HEK293 (cell line): Measurements from ENCODE around the gene CMTM8.

Experiments used
- CTCF ChIP-seq: fragments of 450-650 bp; formaldehyde crosslinking; IDR thresholded peaks from 2 replicates; pipeline ENCODE4 v1.5.1; 2016; ENCODE audit warnings: missing biosample characterization, missing genetic modification characterization
- ELK4 ChIP-seq: IDR thresholded peaks from 2 replicates; pipeline ENCODE4 v1.6.1; 2011; ENCODE audit warnings: mild to moderate bottlenecking, low read depth, low read length, borderline replicate concordance
- KLF1 ChIP-seq: fragments of 450-650 bp; formaldehyde crosslinking; IDR thresholded peaks from 2 replicates; pipeline ENCODE4 v1.5.1; 2016; ENCODE audit warnings: missing biosample characterization, missing genetic modification characterization
- OSR2 ChIP-seq: fragments of 450-650 bp; formaldehyde crosslinking; IDR thresholded peaks from 2 replicates; pipeline ENCODE4 v1.5.1; 2016; ENCODE audit warnings: missing biosample characterization, missing genetic modification characterization
- REST ChIP-seq: fragments of 450-650 bp; formaldehyde crosslinking; IDR thresholded peaks from 2 replicates; pipeline ENCODE4 v1.5.1; 2016; ENCODE audit warnings: missing biosample characterization, missing genetic modification characterization

DNA sequence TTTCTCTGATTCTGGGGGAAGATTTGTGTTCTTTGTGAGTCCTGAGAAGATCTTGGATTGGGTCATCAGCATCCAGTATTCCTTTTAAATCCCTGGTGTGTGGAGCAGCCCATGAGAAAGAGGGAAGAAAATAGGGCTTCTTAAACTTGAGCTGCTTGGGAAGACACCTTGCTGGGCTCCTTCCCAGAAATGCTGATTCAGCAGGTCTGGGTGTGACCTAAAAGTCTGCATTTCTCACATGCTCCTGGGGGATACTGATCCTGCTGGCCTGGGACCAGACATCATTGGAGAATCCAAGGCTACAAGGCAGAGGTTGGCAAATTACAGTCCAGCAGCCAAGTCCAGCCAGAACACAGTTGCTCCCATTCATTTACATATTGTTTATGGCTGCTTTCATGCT lies 99.0 kb downstream of the CMTM8 start:
- no peak for TF ChIP-seq REST (tag by site-specific recombination)
- no peak for TF ChIP-seq CTCF (tag by site-specific recombination)
- TF ChIP-seq KLF1 (tag by site-specific recombination): no peak
- TF ChIP-seq ELK4: no peak
- TF ChIP-seq OSR2 (tag by site-specific recombination): no peak
